Panc1 (cell line): ENCODE data around the gene NFKBIL1. TPM values are rescaled to one million over a fixed set of nuclear protein-coding genes. Genes with fewer than 3 reads are reported as not detected.

Experiments
- ATAC-seq: fragments of 200-7000 bp; cut with Tn5 transposase; 2 replicates; pipeline ENCODE4 v1.9.1; 2020; ENCODE audit warnings: mild to moderate bottlenecking, moderate library complexity
- BruUV-seq: library from RNA; stranded (reverse); fragments of 400-500 nt; replicated peaks from 2 replicates; lab custom pipeline; 2021; lab: Mats Ljungman, UMichigan
- CTCF ChIA-PET: fragments of 300-600 bp; sonication (Branson Sonifier 250); formaldehyde crosslinking; loops from one replicate; lab custom pipeline; 2022; ENCODE audit warnings: antibody characterized with exemption; lab: Charles Lee
- POLR2A ChIA-PET: fragments of 300-600 bp; sonication (Branson Sonifier 250); formaldehyde crosslinking; loops from one replicate; lab custom pipeline; 2022; ENCODE audit warnings: antibody characterized with exemption; lab: Charles Lee
- DNase-seq: peaks from one replicate; pipeline ENCODE4 v3.0.0-alpha.2; 2010; ENCODE audit warnings: low read depth, low spot score
- H3K27ac ChIP-seq: 2 replicates; pipeline ENCODE4 v1.5.1; 2011; ENCODE audit warnings: mild to moderate bottlenecking, low read length, inconsistent platforms
- H3K27me3 ChIP-seq: fragments of 200-500 bp; sonication (Bioruptor generic); 2 replicates; pipeline ENCODE4 v1.6.0; 2014; ENCODE audit warnings: low read length, inconsistent platforms; ENCODE audit not compliant: control insufficient read depth, insufficient read depth
- H3K36me3 ChIP-seq: fragments of 200-500 bp; sonication (Bioruptor generic); 2 replicates; pipeline ENCODE4 v1.5.1; 2014; ENCODE audit warnings: inconsistent platforms, mild to moderate bottlenecking, low read length, moderate library complexity; ENCODE audit not compliant: control insufficient read depth, insufficient read depth
- H3K4me1 ChIP-seq: 2 replicates; pipeline ENCODE4 v1.5.1; 2011; ENCODE audit warnings: inconsistent platforms, mild to moderate bottlenecking, low read length, moderate library complexity; ENCODE audit not compliant: control insufficient read depth, insufficient read depth
- H3K4me3 ChIP-seq, 2 experiments: 2 replicates each; pipeline ENCODE4 v1.5.1; 2011 to 2012; ENCODE audit warnings: low read depth in 2 of 2, low read length in 2 of 2, mild to moderate bottlenecking in 2 of 2, inconsistent platforms in 1 of 2, moderate library complexity in 1 of 2
- H3K9me3 ChIP-seq: fragments of 200-500 bp; sonication (Bioruptor generic); 2 replicates; pipeline ENCODE4 v1.5.1; 2014; ENCODE audit warnings: low read depth, mild to moderate bottlenecking, inconsistent platforms, low read length, moderate library complexity; ENCODE audit not compliant: control insufficient read depth, insufficient read depth
- POLR2AphosphoS5 ChIP-seq: IDR thresholded peaks from 2 replicates; pipeline ENCODE4 v1.6.1; 2012; ENCODE audit warnings: mild to moderate bottlenecking, low read depth, low read length, moderate library complexity
- SIN3A ChIP-seq: IDR thresholded peaks from 2 replicates; pipeline ENCODE4 v1.6.1; 2012; ENCODE audit warnings: low read depth, mild to moderate bottlenecking, low read length, moderate library complexity, borderline replicate concordance; ENCODE audit not compliant: insufficient read depth
- TCF7L2 ChIP-seq: IDR thresholded peaks from 2 replicates; pipeline ENCODE4 v1.6.1; 2011; ENCODE audit warnings: mild to moderate bottlenecking, low read depth, low read length, inconsistent platforms
- in situ Hi-C: cut with HindIII; loops from 2 replicates; pipeline ENCODE4 v1.10.0; 2016; ENCODE audit warnings: low sequenced_read_pairs, low pct_unique_long_range_greater_than_20kb
- intact Hi-C: fragments of 100-400 bp; cut with micrococcal nuclease; formaldehyde crosslinking; loops from one replicate; pipeline ENCODE4 v1.10.0; 2022; ENCODE audit not compliant: unreplicated experiment
- total RNA-seq: library from RNA; stranded (reverse); gene quantifications from one replicate; pipeline ENCODE4 v1.2.1, GENCODE V29; 2021; ENCODE audit not compliant: unreplicated experiment
- TF ChIP-seq, protein P1 (sequence below): fragments of 450-650 bp; IDR thresholded peaks from 2 replicates; pipeline ENCODE4 v1.5.1; 2017; ENCODE audit warnings: mild to moderate bottlenecking
- TF ChIP-seq, protein P2 (sequence below), 2 experiments: IDR thresholded peaks; 2 replicates each; pipeline ENCODE4 v1.6.1; 2011 to 2012; ENCODE audit warnings: low read depth in 2 of 2, control low read depth in 1 of 2, low read length in 1 of 2, mild to moderate bottlenecking in 1 of 2, moderate library complexity in 1 of 2; ENCODE audit not compliant: insufficient read depth in 1 of 2

NFKBIL1 gene
- total RNA-seq, 1 experiment from 2014 or later: 27.9 TPM

DNA sequence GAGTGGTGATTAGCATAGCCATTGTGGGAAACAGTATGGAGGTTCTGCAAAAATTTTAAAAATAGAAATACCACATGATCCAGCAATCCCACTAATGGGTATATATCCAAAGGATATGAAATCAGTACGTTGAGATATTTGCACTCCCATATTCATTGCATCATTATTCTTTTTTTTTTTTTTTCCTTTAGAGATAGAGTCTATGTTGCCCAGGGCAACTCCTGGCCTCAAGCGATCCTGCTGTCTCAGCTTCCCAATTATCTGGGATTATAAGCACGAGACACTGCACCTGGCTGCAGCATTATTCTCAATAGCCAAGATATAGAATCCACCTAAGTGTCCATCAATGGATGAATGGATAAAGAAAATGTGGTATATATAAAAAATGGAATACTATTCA is 25.6 kb upstream of the NFKBIL1 start:
- H3K4me3 ChIP-seq: no peak overlapping the region
- POLR2A ChIA-PET: no interaction called here
- no peaks in the 10 kb centered on the region for H3K9me3 ChIP-seq
- intact Hi-C loops (no loop called here), in situ Hi-C loops (no loop called here)
- no peak for ATAC-seq
- CTCF ChIA-PET: no interaction called here
- no peak for DNase-seq
- TF ChIP-seq TCF7L2 (no peak), SIN3A (no peak), POLR2AphosphoS5 (no peak)
- TF ChIP-seq, protein P1, sequence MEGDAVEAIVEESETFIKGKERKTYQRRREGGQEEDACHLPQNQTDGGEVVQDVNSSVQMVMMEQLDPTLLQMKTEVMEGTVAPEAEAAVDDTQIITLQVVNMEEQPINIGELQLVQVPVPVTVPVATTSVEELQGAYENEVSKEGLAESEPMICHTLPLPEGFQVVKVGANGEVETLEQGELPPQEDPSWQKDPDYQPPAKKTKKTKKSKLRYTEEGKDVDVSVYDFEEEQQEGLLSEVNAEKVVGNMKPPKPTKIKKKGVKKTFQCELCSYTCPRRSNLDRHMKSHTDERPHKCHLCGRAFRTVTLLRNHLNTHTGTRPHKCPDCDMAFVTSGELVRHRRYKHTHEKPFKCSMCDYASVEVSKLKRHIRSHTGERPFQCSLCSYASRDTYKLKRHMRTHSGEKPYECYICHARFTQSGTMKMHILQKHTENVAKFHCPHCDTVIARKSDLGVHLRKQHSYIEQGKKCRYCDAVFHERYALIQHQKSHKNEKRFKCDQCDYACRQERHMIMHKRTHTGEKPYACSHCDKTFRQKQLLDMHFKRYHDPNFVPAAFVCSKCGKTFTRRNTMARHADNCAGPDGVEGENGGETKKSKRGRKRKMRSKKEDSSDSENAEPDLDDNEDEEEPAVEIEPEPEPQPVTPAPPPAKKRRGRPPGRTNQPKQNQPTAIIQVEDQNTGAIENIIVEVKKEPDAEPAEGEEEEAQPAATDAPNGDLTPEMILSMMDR: no peak
- TF ChIP-seq, protein P2, sequence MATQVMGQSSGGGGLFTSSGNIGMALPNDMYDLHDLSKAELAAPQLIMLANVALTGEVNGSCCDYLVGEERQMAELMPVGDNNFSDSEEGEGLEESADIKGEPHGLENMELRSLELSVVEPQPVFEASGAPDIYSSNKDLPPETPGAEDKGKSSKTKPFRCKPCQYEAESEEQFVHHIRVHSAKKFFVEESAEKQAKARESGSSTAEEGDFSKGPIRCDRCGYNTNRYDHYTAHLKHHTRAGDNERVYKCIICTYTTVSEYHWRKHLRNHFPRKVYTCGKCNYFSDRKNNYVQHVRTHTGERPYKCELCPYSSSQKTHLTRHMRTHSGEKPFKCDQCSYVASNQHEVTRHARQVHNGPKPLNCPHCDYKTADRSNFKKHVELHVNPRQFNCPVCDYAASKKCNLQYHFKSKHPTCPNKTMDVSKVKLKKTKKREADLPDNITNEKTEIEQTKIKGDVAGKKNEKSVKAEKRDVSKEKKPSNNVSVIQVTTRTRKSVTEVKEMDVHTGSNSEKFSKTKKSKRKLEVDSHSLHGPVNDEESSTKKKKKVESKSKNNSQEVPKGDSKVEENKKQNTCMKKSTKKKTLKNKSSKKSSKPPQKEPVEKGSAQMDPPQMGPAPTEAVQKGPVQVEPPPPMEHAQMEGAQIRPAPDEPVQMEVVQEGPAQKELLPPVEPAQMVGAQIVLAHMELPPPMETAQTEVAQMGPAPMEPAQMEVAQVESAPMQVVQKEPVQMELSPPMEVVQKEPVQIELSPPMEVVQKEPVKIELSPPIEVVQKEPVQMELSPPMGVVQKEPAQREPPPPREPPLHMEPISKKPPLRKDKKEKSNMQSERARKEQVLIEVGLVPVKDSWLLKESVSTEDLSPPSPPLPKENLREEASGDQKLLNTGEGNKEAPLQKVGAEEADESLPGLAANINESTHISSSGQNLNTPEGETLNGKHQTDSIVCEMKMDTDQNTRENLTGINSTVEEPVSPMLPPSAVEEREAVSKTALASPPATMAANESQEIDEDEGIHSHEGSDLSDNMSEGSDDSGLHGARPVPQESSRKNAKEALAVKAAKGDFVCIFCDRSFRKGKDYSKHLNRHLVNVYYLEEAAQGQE (IDR thresholded peaks at IDR 0.05; ENCODE audit: insufficient read depth in 1 of 2, low read depth in 2 of 2, low read length in 1 of 2): no peak
- no TSS peak for BruUV-seq
- no peaks in the 10 kb centered on the region for H3K36me3 ChIP-seq
- no peaks in the 10 kb centered on the region for H3K27me3 ChIP-seq
- H3K27ac ChIP-seq: no peak overlapping the region
- no peaks in the 10 kb centered on the region for H3K4me1 ChIP-seq

DNA sequence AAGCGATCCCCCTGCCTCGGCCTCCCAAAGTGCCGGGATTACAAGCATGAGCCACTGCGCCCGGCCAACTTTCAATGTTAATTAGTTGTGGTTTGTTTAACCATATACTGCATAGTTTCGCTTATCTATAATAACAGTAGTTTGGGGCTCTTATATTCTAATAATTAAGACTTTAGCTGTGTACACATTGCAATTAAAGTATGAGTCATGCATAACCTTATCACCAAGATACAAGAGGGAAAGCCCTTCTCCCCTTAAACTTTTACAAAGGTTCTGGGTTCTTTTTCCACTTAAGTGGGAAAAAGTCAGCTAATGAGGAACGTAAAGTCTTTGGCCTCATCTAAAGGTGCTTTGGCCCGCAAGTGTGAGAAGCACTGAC is 21.9 kb upstream of the NFKBIL1 start:
- POLR2A ChIA-PET: no interaction called here

More for the DNA sequence above, 21.9 kb upstream of the NFKBIL1 start:
- CTCF ChIA-PET: interaction anchor here (0.6 kb wide), 2 partner anchors 55 to 76 kb away, joined by 8 to 13 read pairs; no protein-coding TSS in a partner anchor
- no peak for DNase-seq
- peaks cover 2% of the 10 kb centered on the region; the same call in 1 of the 2 replicates for H3K36me3 ChIP-seq
- no peak overlapping the region for H3K27ac ChIP-seq
- no peak overlapping the region for H3K4me3 ChIP-seq
- in situ Hi-C loops: no loop called here
- peaks cover 4% of the 10 kb centered on the region; the same call in 1 of the 2 replicates for H3K4me1 ChIP-seq
- intact Hi-C loops: no loop called here
- TF ChIP-seq, protein P1: no peak
- TF ChIP-seq, protein P2 (IDR thresholded peaks at IDR 0.05; ENCODE audit: insufficient read depth in 1 of 2, low read depth in 2 of 2, low read length in 1 of 2): no peak
- TF ChIP-seq SIN3A (no peak), TCF7L2 (no peak), POLR2AphosphoS5 (no peak)
- no peak for ATAC-seq
- no peaks in the 10 kb centered on the region for H3K9me3 ChIP-seq
- no peaks in the 10 kb centered on the region for H3K27me3 ChIP-seq
- BruUV-seq: no TSS peak
